Aorta (tissue), 5 donors: ENCODE data around the gene PEX7. TPM values are rescaled to one million over a fixed set of nuclear protein-coding genes. Genes with fewer than 3 reads are reported as not detected.

ENCODE experiments used
- ATAC-seq: fragments of 200-7000 bp; cut with Tn5 transposase; one replicate; pipeline ENCODE4 v1.9.1; 2022; ENCODE audit warnings: moderate library complexity; ENCODE audit not compliant: low FRiP score
- DNase-seq, 2 donors: peaks; one replicate each; pipeline ENCODE4 v3.0.0-alpha.2; 2020
- H3K27ac ChIP-seq, 2 donors: one replicate each; pipeline ENCODE4 v1.5.1; 2013; ENCODE audit warnings: low read length in 2 of 2, mild to moderate bottlenecking in 2 of 2, moderate library complexity in 2 of 2, control low read depth in 1 of 2, inconsistent platforms in 1 of 2, low read depth in 1 of 2
- H3K27me3 ChIP-seq, 2 donors: one replicate each; pipeline ENCODE4 v1.6.1; 2013; ENCODE audit warnings: control low read depth in 1 of 2, low read length in 1 of 2, mild to moderate bottlenecking in 1 of 2, moderate library complexity in 1 of 2; ENCODE audit not compliant: insufficient read depth in 2 of 2, control insufficient read depth in 1 of 2
- H3K36me3 ChIP-seq, 2 donors: one replicate each; pipeline ENCODE4 v1.6.1; 2013; ENCODE audit warnings: control low read depth in 1 of 2, low read length in 1 of 2, mild to moderate bottlenecking in 1 of 2; ENCODE audit not compliant: insufficient read depth in 2 of 2, control insufficient read depth in 1 of 2
- H3K4me1 ChIP-seq, 2 donors: one replicate each; pipeline ENCODE4 v1.6.1; 2013; ENCODE audit warnings: low read length in 2 of 2, control low read depth in 1 of 2, mild to moderate bottlenecking in 1 of 2, moderate library complexity in 1 of 2; ENCODE audit not compliant: insufficient read depth in 2 of 2, control insufficient read depth in 1 of 2
- H3K4me3 ChIP-seq, 2 donors: one replicate each; pipeline ENCODE4 v1.5.1; 2013; ENCODE audit warnings: low read length in 2 of 2, control low read depth in 1 of 2, mild to moderate bottlenecking in 1 of 2
- H3K9me3 ChIP-seq: one replicate; pipeline ENCODE4 v1.6.1; 2013; ENCODE audit warnings: mild to moderate bottlenecking, low read length; ENCODE audit not compliant: control insufficient read depth
- WGBS, 2 donors: extraction: QIAGEN DNeasy Blood & Tissue Kit; methylation state at CpG; one replicate each; pipeline ENCODE4 v1.1.7; 2013; 5-methylcytosine and 5-hydroxymethylcytosine counted together
- intact Hi-C, 2 donors: fragments of 100-400 bp; cut with DNase I; formaldehyde crosslinking; loops; one replicate each; pipeline versions ENCODE4 v1.14.2 to v1.15.0; 2022
- polyA plus RNA-seq, 2 donors: library from polyadenylated mRNA; stranded (reverse); fragments of 200-250 nt; gene quantifications; one replicate each; pipeline ENCODE4 v1.2.3, GENCODE V29; 2013
- total RNA-seq, 2 donors: library from RNA; stranded (reverse); fragmentation: NEBNext Ultra II Directional; extraction: Animal tissue kit (Norgen Biotek cat#: 25700); gene quantifications; one replicate each; pipeline ENCODE4 v1.2.1, GENCODE V29; 2021
- donor health status: healthy with polysubstance abuse.
- donor health status: Bipolar disorder and iron deficiency.
- donor health status: DM: no; HTN: no; CAD: no.
- donor health status: DM: no; HTN: no; CAD: no.
- donor health status: DM: yes; HTN: yes; CAD: no.

The PEX7 gene
- total and polyA plus RNA-seq, 4 donors: 4.2 to 5.8 (median 5.2) TPM

GRCh38 chr6:136920216-136920615 is 97.8 kb downstream of the PEX7 start:
- no peak for DNase-seq
- H3K27ac ChIP-seq: no peak overlapping the region
- H3K4me3 ChIP-seq: no peak overlapping the region
- no peaks in the 10 kb centered on the region for H3K4me1 ChIP-seq
- no peaks in the 10 kb centered on the region for H3K36me3 ChIP-seq
- 28 to 30% methylated on average over 6 of the region's 6 CpGs for WGBS, 2 donors
- intact Hi-C loops: no loop called here
- no peak for ATAC-seq
- peaks cover 1% of the 10 kb centered on the region for H3K9me3 ChIP-seq
- no peaks in the 10 kb centered on the region for H3K27me3 ChIP-seq

DNA sequence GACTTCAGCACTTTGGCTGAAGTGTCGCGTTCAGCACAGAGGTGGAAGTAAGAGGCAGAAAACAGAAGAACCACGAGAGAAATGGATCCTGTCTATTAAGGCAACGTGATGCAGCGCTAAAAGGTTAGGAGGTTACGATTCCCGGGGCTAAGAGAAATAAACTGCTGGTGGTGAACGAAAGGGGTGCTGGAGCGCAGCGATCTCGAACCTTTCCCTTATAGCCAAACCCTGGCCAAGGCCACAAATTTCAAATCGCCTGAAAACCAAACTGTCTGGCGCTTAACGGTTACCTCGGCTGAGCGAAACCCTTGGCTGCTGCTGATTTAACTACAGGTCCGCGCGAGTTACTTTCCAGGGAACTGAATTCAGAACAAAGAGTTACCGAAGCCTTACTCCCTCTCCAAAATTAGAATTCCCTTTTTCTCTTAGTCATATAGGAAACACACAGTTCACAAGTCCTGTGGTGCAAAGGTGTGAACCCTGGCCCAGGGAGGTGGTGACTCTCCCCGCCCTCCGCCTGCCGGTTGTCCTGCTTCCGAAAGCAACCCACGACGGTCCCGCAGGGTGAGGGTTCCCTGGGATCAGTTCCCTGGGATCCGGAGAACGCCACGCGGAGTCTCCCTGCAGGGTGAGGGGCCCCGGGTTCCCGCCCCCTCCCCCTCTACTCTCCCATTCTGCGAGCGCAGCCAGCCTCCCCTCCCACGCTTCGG is 98.4 kb downstream of the PEX7 start:
- Histone ChIP-seq H3K9me3 (peaks cover 1% of the 10 kb centered on the region), H3K4me1 (no peaks in the 10 kb centered on the region), H3K27me3 (no peaks in the 10 kb centered on the region), H3K27ac (no peak overlapping the region), H3K36me3 (no peaks in the 10 kb centered on the region), H3K4me3 (peak overlapping the region; percentile 2 to 55)
- WGBS, 2 donors: 2 to 4% methylated on average over 30 to 37 of the region's 37 CpGs
- peak; percentile 15 for ATAC-seq
- peak; percentile 44 to 75 for DNase-seq
- intact Hi-C loops: no loop called here

GRCh38 chr6:136921381-136921935 is 99.1 kb downstream of the PEX7 start:
- no peak overlapping the region for H3K27ac ChIP-seq
- 0% methylated on average over 59 of the region's 59 CpGs for WGBS, 2 donors
- no peaks in the 10 kb centered on the region for H3K27me3 ChIP-seq
- peaks cover 1% of the 10 kb centered on the region for H3K9me3 ChIP-seq
- intact Hi-C loops: no loop called here
- H3K4me1 ChIP-seq: no peaks in the 10 kb centered on the region
- ATAC-seq (no peak), DNase-seq (peak in 1 of 2 donors; percentile 75)
- peak overlapping the region; percentile 2 to 55 for H3K4me3 ChIP-seq
- H3K36me3 ChIP-seq: no peaks in the 10 kb centered on the region

GRCh38 chr6:136921936-136922684 is 99.7 kb downstream of the PEX7 start, which contains the start of gene SLC35D3:
TSS of gene SLC35D3 (plus strand) at chr6:136922301. CDS start at chr6:136922429, 128 bp downstream.
- no peaks in the 10 kb centered on the region for H3K27me3 ChIP-seq
- WGBS, 2 donors: 0 to 1% methylated on average over 74 to 86 of the region's 86 CpGs
- ATAC-seq: peak; percentile 42
- no peaks in the 10 kb centered on the region for H3K4me1 ChIP-seq
- no peaks in the 10 kb centered on the region for H3K9me3 ChIP-seq
- peak within 1 kb of the TSS; percentile 2 to 55 for H3K4me3 ChIP-seq
- no peaks in the 10 kb centered on the region for H3K36me3 ChIP-seq
- no peak within 1 kb of the TSS for H3K27ac ChIP-seq
- peak; percentile 55 to 78 for DNase-seq
- intact Hi-C loops: no loop called here

DNA sequence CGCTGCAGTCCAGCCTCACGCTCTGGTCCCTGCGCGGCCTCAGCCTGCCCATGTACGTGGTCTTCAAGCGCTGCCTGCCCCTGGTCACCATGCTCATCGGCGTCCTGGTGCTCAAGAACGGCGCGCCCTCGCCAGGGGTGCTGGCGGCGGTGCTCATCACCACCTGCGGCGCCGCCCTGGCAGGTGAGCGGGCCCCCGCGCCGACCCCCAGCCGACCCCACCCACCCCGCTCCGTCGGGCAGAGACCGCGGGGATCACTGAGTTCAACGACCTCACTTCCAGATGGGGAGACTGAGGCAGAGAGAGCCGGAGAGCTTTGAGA is 100.3 kb downstream of the PEX7 start:
- H3K9me3 ChIP-seq: no peaks in the 10 kb centered on the region
- DNase-seq: no peak
- no peaks in the 10 kb centered on the region for H3K27me3 ChIP-seq
- peak overlapping the region in 1 of 2 donors; percentile 18 for H3K4me3 ChIP-seq
- no peak overlapping the region for H3K27ac ChIP-seq
- intact Hi-C loops: no loop called here
- ATAC-seq: no peak
- WGBS, 2 donors: 2% methylated on average over 29 of the region's 29 CpGs
- no peaks in the 10 kb centered on the region for H3K4me1 ChIP-seq
- no peaks in the 10 kb centered on the region for H3K36me3 ChIP-seq

GRCh38 chr6:136923116-136923953 is 100.9 kb downstream of the PEX7 start:
- peak; percentile 40 for ATAC-seq
- Histone ChIP-seq H3K36me3 (no peaks in the 10 kb centered on the region), H3K4me1 (no peaks in the 10 kb centered on the region), H3K9me3 (no peaks in the 10 kb centered on the region), H3K27me3 (no peaks in the 10 kb centered on the region), H3K27ac (no peak overlapping the region), H3K4me3 (peak overlapping the region in 1 of 2 donors; percentile 18)
- 6 to 8% methylated on average over 58 to 65 of the region's 65 CpGs for WGBS, 2 donors
- DNase-seq: peak in 1 of 2 donors; percentile 72
- intact Hi-C loops: no loop called here

- H3K27me3 ChIP-seq: no peaks in the 10 kb centered on the region
- H3K4me3 ChIP-seq: no peak overlapping the region
- no peaks in the 10 kb centered on the region for H3K36me3 ChIP-seq
- DNase-seq (peak in 1 of 2 donors; percentile 74), ATAC-seq (no peak)
- intact Hi-C loops: no loop called here
- WGBS, 2 donors: 65 to 81% methylated on average over 34 to 40 of the region's 40 CpGs
- no peaks in the 10 kb centered on the region for H3K9me3 ChIP-seq
- H3K4me1 ChIP-seq: no peaks in the 10 kb centered on the region
- H3K27ac ChIP-seq: no peak overlapping the region
These were observed 101.7 kb downstream of the PEX7 start for GRCh38 chr6:136923954-136924673.

DNA sequence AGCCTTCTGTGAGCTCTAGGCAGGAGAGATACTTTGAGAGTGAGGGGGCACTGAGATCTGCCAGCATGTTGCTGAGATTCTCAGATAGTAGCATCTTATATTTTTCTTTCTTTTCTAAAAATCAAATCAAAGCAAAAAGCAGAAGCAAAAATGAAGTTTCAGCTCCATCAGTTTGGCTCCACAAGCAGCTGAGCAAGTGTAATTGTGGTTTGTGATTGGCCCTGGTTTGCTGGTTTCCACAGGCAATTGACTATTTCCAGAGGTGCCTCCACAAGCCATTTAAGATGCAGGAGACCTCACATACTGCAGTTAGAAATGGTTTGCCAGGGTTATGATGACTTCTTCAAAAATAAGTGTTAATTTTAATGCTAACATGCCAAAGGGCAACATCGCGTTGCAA is 104.0 kb downstream of the PEX7 start:
- ATAC-seq (no peak), DNase-seq (no peak)
- intact Hi-C loops: no loop called here
- H3K4me1 ChIP-seq: no peaks in the 10 kb centered on the region
- H3K27me3 ChIP-seq: no peaks in the 10 kb centered on the region
- H3K36me3 ChIP-seq: no peaks in the 10 kb centered on the region
- H3K27ac ChIP-seq: no peak overlapping the region
- 87 to 93% methylated on average over 2 of the region's 2 CpGs for WGBS, 2 donors
- H3K9me3 ChIP-seq: no peaks in the 10 kb centered on the region
- no peak overlapping the region for H3K4me3 ChIP-seq
